Activated CD4-positive, alpha-beta T cell treated with anti-CD3 and anti-CD28 coated beads, Interleukin-2, Interleukin-6, amounts not matched to agents 100 ng/mL and 50 ng/mL, durations not matched to agents 16 hours and 8 hours (primary cell): ENCODE results near the gene CPSF4.
A peak's percentile ranks its signal among the peaks of the same experiment; 100 is the strongest.

Experiments used
- DNase-seq: peaks from one replicate; pipeline ENCODE4 v3.0.0-alpha.2; 2020

CPSF4 gene

GRCh38 chr7:99497766-99498545, 59.2 kb downstream of the CPSF4 start:
- DNase-seq: no peak

GRCh38 chr7:99498546-99498944, 59.8 kb downstream of the CPSF4 start:
- DNase-seq: no peak

- peak; percentile 36 for DNase-seq
Measured at GRCh38 chr7:99499371-99499720, 60.6 kb downstream of the CPSF4 start.

GRCh38 chr7:99499721-99500636, 61.2 kb downstream of the CPSF4 start, which contains the start of gene ZNF394:
ZNF394 (minus strand) TSS chr7:99500281; CDS start chr7:99500093, 188 bp downstream.
- peak; percentile 94 for DNase-seq

GRCh38 chr7:99500637-99501009, 61.9 kb downstream of the CPSF4 start:
- DNase-seq: no peak

GRCh38 chr7:99501236-99501635, 62.5 kb downstream of the CPSF4 start:
- peak; percentile 15 for DNase-seq

- DNase-seq: no peak
Measured at GRCh38 chr7:99504281-99504602, 65.5 kb downstream of the CPSF4 start.

GRCh38 chr7:99504603-99505323, 66.0 kb downstream of the CPSF4 start, which contains the start of gene ZKSCAN5:
ZKSCAN5 (plus strand) TSS chr7:99504662; CDS start chr7:99506045, 1,383 bp downstream.
- peak; percentile 98 for DNase-seq

GRCh38 chr7:99505324-99505662, 66.5 kb downstream of the CPSF4 start:
- DNase-seq: no peak
